ENCODE data around the gene MEF2C. TPM values are rescaled to one million over a fixed set of nuclear protein-coding genes. Genes with fewer than 3 reads are reported as not detected.

The MEF2C gene
- total RNA-seq, 1 experiment from 2014 or later = 13.0 TPM

DNA sequence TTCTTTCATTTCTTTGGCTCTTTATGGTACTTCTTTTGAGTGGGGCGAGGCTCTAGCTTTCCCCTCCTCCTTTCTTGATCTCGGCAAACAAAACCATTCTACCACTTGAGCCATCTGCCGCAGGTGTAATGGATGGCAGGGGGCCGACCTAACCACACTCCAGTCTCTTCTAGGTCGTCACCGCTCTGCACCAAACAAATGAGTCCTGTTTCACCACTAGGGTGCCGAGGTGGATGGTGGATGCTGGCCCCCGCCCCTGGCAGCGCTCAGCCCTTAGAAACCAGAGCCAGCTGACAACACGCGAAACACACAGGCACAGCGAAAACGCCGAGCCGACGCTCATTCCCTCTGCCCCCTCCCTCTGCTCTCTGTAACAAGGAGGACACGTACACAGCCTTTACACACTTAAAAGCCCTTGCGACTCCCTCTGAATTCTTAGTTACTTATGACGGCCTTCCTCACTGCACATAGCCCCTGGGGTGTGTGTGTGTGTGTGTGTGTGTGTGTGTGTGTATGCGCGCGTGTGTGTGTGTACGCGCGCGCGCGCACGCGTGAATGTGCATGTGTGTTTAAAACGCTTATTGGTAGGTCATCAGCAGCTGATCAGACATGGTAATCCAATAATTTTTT lies 199.4 kb downstream of the MEF2C start:
- H3K27ac ChIP-seq (ENCODE audit: low read depth, low read length) = no peak overlapping the region
- TF ChIP-seq, protein P1, sequence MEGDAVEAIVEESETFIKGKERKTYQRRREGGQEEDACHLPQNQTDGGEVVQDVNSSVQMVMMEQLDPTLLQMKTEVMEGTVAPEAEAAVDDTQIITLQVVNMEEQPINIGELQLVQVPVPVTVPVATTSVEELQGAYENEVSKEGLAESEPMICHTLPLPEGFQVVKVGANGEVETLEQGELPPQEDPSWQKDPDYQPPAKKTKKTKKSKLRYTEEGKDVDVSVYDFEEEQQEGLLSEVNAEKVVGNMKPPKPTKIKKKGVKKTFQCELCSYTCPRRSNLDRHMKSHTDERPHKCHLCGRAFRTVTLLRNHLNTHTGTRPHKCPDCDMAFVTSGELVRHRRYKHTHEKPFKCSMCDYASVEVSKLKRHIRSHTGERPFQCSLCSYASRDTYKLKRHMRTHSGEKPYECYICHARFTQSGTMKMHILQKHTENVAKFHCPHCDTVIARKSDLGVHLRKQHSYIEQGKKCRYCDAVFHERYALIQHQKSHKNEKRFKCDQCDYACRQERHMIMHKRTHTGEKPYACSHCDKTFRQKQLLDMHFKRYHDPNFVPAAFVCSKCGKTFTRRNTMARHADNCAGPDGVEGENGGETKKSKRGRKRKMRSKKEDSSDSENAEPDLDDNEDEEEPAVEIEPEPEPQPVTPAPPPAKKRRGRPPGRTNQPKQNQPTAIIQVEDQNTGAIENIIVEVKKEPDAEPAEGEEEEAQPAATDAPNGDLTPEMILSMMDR (IDR thresholded peaks at IDR 0.05 in 2 of 3, conservative IDR thresholded peaks at IDR 0.05 in 1 of 3; ENCODE audit: borderline replicate concordance in 1 of 3, insufficient read depth in 1 of 3, low read depth in 2 of 3, low read length in 2 of 3) = peak in 2 of 3 experiments; percentile 18 to 32; a peak in 2 of 6 replicates
- no peak for TF ChIP-seq POLR2A (IDR thresholded peaks at IDR 0.05; ENCODE audit: borderline replicate concordance, extremely low read depth, insufficient read depth, insufficient read length)
- intact Hi-C loops (cut with micrococcal nuclease) = loop anchor here (10.0 kb wide), 1 partner anchor 799 kb away; no protein-coding TSS in a partner anchor
- H3K36me3 ChIP-seq (ENCODE audit: control insufficient read depth in 1 of 2, insufficient read depth in 2 of 2, low read length in 2 of 2) = no peaks in the 10 kb centered on the region
- peak overlapping the region; percentile 74 for H2AFZ ChIP-seq (ENCODE audit: low read depth, low read length, poor library complexity, severe bottlenecking)
- POLR2A ChIA-PET = no interaction called here
- no peaks in the 10 kb centered on the region for H3K27me3 ChIP-seq (ENCODE audit: insufficient read depth, low read length)
- DNase-seq (ENCODE audit: low read depth, low spot score) = no peak
- H3K79me2 ChIP-seq (ENCODE audit: insufficient read depth, low read length) = no peaks in the 10 kb centered on the region
- peak overlapping the region; percentile 51 for H3K4me2 ChIP-seq (ENCODE audit: low read length)
- no peak overlapping the region for H3K9ac ChIP-seq (ENCODE audit: low read length)
- H3K9me3 ChIP-seq (ENCODE audit: control insufficient read depth in 1 of 2, insufficient read depth in 1 of 2, low read depth in 1 of 2, low read length in 2 of 2) = no peaks in the 10 kb centered on the region
- CTCF ChIA-PET = interaction anchor here (1.6 kb wide), 1 partner anchor 12 kb away, joined by 4 read pairs; no protein-coding TSS in a partner anchor
- no TSS peak for BruUV-seq (replicated peaks)
- H3K4me3 ChIP-seq (replicated peaks in 1 of 2; ENCODE audit: low read depth in 1 of 2, low read length in 2 of 2) = no peak overlapping the region; a peak in 1 of 4 replicates
- peaks cover 0 to 10% of the 10 kb centered on the region in 2 experiments; a peak in 2 of 4 replicates for H3K4me1 ChIP-seq (ENCODE audit: control insufficient read depth in 1 of 2, insufficient read depth in 2 of 2, low read length in 2 of 2)
- RAD21 ChIA-PET (ENCODE audit: low non-redundant PET in 1 of 2, low total read pairs in 2 of 2, uncharacterized antibody in 2 of 2, unreplicated experiment in 2 of 2) = no interaction called here
- no peaks in the 10 kb centered on the region for H4K20me1 ChIP-seq (ENCODE audit: insufficient read depth)
- ATAC-seq = peak; percentile 66
- no peaks in the 10 kb centered on the region for H3K9me2 ChIP-seq (ENCODE audit: insufficient read depth)

DNA sequence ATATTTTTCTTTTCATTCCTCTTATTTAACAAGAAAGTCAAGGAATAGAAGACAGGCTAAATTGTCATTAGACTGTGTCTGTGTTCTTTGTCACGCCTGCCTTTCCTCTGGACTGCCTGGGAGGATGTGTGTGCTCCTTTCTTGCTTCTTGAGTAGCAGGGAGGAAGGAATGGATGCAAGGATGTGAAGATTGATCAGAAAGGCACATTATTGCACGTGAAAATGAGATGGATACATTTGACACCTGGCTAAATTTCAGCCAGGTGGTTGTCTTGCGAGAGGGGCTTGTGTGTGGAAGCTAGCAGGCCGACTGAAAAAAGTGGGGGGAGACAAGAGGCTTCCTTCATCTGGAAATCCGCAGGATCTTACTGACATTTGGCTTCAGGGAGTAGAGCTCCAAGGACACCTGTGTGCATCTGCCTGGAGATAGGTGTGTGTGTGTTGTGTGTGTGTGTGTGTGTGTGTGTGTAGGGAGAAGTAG lies 200.1 kb downstream of the MEF2C start:
- POLR2A ChIA-PET = no interaction called here
- no peak for TF ChIP-seq YY1 (IDR thresholded peaks at IDR 0.05; ENCODE audit: extremely low read depth, insufficient replicate concordance, low read depth, low read length)
- no peak for TF ChIP-seq EZH2 (IDR thresholded peaks at IDR 0.05)
- TF ChIP-seq ZFX (IDR thresholded peaks at IDR 0.05) = no peak
- TF ChIP-seq CBX3 (IDR thresholded peaks at IDR 0.05; ENCODE audit: low read depth) = no peak
- TF ChIP-seq SIN3A (IDR thresholded peaks at IDR 0.05; ENCODE audit: low read depth) = no peak
- no peak for TF ChIP-seq ZNF274 (IDR thresholded peaks at IDR 0.05; ENCODE audit: low read depth, low read length)
- no peak for TF ChIP-seq ELF1 (IDR thresholded peaks at IDR 0.05; ENCODE audit: borderline replicate concordance, low read depth)
- no peak for TF ChIP-seq EZH2phosphoT487 (IDR thresholded peaks at IDR 0.05; ENCODE audit: borderline replicate concordance)
- TF ChIP-seq TCF7L2 (IDR thresholded peaks at IDR 0.05; ENCODE audit: borderline replicate concordance, extremely low read depth, insufficient read depth, insufficient read length) = no peak
- TF ChIP-seq, protein P1 (IDR thresholded peaks at IDR 0.05 in 2 of 3, conservative IDR thresholded peaks at IDR 0.05 in 1 of 3; ENCODE audit: borderline replicate concordance in 1 of 3, insufficient read depth in 1 of 3, low read depth in 2 of 3, low read length in 2 of 3) = no peak

More for the DNA sequence above, 200.1 kb downstream of the MEF2C start:
- no TSS peak for BruUV-seq (replicated peaks)
- H3K4me2 ChIP-seq (ENCODE audit: low read length) = peak overlapping the region; percentile 51
- peaks cover 0 to 10% of the 10 kb centered on the region in 2 experiments; a peak in 2 of 4 replicates for H3K4me1 ChIP-seq (ENCODE audit: control insufficient read depth in 1 of 2, insufficient read depth in 2 of 2, low read length in 2 of 2)
- no peaks in the 10 kb centered on the region for H3K9me3 ChIP-seq (ENCODE audit: control insufficient read depth in 1 of 2, insufficient read depth in 1 of 2, low read depth in 1 of 2, low read length in 2 of 2)
- H3K9me2 ChIP-seq (ENCODE audit: insufficient read depth) = no peaks in the 10 kb centered on the region
- ChIA-PET RAD21 (ENCODE audit: low non-redundant PET in 1 of 2, low total read pairs in 2 of 2, uncharacterized antibody in 2 of 2, unreplicated experiment in 2 of 2) (no interaction called here), CTCF (no interaction called here)
- H3K36me3 ChIP-seq (ENCODE audit: control insufficient read depth in 1 of 2, insufficient read depth in 2 of 2, low read length in 2 of 2) = no peaks in the 10 kb centered on the region
- intact Hi-C loops (cut with micrococcal nuclease) = loop anchor here (10.0 kb wide), 1 partner anchor 798 kb away; no protein-coding TSS in a partner anchor
- ATAC-seq = no peak
- H4K20me1 ChIP-seq (ENCODE audit: insufficient read depth) = no peaks in the 10 kb centered on the region
- DNase-seq (ENCODE audit: low read depth, low spot score) = no peak
- peak overlapping the region; percentile 74 for H2AFZ ChIP-seq (ENCODE audit: low read depth, low read length, poor library complexity, severe bottlenecking)
- H3K79me2 ChIP-seq (ENCODE audit: insufficient read depth, low read length) = no peaks in the 10 kb centered on the region
- H3K9ac ChIP-seq (ENCODE audit: low read length) = no peak overlapping the region
- H3K27ac ChIP-seq (ENCODE audit: low read depth, low read length) = no peak overlapping the region
- no peaks in the 10 kb centered on the region for H3K27me3 ChIP-seq (ENCODE audit: insufficient read depth, low read length)
- H3K4me3 ChIP-seq (replicated peaks in 1 of 2; ENCODE audit: low read depth in 1 of 2, low read length in 2 of 2) = no peak overlapping the region
